DOHH2 (cell line): ENCODE measurements around the gene CRAT.

Experiments
- H3F3A ChIP-seq: fragments of 200-600 bp; sonication (generic), shearing (Covaris generic); 2 replicates; pipeline ENCODE4 v1.6.0; 2016; ENCODE audit warnings: antibody characterized with exemption, mild to moderate bottlenecking; ENCODE audit not compliant: control insufficient read depth, insufficient read depth
- H3K27ac ChIP-seq: fragments of 200-600 bp; sonication (generic); 2 replicates; pipeline ENCODE4 v1.5.1; 2014; ENCODE audit warnings: low read depth, mild to moderate bottlenecking, low read length, moderate library complexity
- H3K27me3 ChIP-seq: fragments of 200-600 bp; sonication (generic); 2 replicates; pipeline ENCODE4 v1.6.1; 2014; ENCODE audit warnings: mild to moderate bottlenecking, low read length, mixed read lengths; ENCODE audit not compliant: control insufficient read depth
- H3K36me3 ChIP-seq: fragments of 200-600 bp; sonication (generic); 2 replicates; pipeline ENCODE4 v1.6.1; 2014; ENCODE audit warnings: mild to moderate bottlenecking, low read length, moderate library complexity, mixed read lengths; ENCODE audit not compliant: control insufficient read depth
- H3K4me1 ChIP-seq: fragments of 200-600 bp; sonication (generic); 2 replicates; pipeline ENCODE4 v1.6.1; 2014; ENCODE audit warnings: mild to moderate bottlenecking, low read length, mixed read lengths; ENCODE audit not compliant: control insufficient read depth
- H3K4me2 ChIP-seq: fragments of 200-600 bp; sonication (generic); 2 replicates; pipeline ENCODE4 v1.6.0; 2014; ENCODE audit warnings: mild to moderate bottlenecking, low read length, moderate library complexity
- H3K4me3 ChIP-seq: fragments of 200-600 bp; sonication (generic); 2 replicates; pipeline ENCODE4 v1.5.1; 2014; ENCODE audit warnings: mild to moderate bottlenecking, low read length, mixed read lengths
- H3K79me2 ChIP-seq: fragments of 200-600 bp; sonication (generic); 2 replicates; pipeline ENCODE4 v1.6.1; 2014; ENCODE audit warnings: mild to moderate bottlenecking, low read length, mixed read lengths; ENCODE audit not compliant: control insufficient read depth
- H3K9me2 ChIP-seq: fragments of 200-600 bp; sonication (generic); replicated peaks from 2 replicates; pipeline ENCODE4 v1.6.1; 2014; ENCODE audit warnings: mild to moderate bottlenecking, low read length, mixed read lengths; ENCODE audit not compliant: control insufficient read depth
- H3K9me3 ChIP-seq: fragments of 200-600 bp; sonication (generic); 2 replicates; pipeline ENCODE4 v1.6.1; 2014; ENCODE audit warnings: antibody characterized with exemption, low read length, mixed read lengths; ENCODE audit not compliant: control insufficient read depth, insufficient read depth
- H4K20me1 ChIP-seq: fragments of 200-600 bp; sonication (generic); 2 replicates; pipeline ENCODE4 v1.6.0; 2014; ENCODE audit warnings: low read depth, mild to moderate bottlenecking, antibody characterized with exemption, low read length, moderate library complexity; ENCODE audit not compliant: control insufficient read depth, insufficient read depth
- EZH2phosphoT487 ChIP-seq: fragments of 200-600 bp; sonication (generic); IDR thresholded peaks from 2 replicates; pipeline ENCODE4 v1.6.1; 2017; ENCODE audit warnings: borderline replicate concordance, mild to moderate bottlenecking, antibody characterized with exemption, low read length, moderate library complexity, mixed read lengths
- TF ChIP-seq, protein P1 (sequence below): fragments of 200-600 bp; sonication (generic); IDR thresholded peaks from one replicate; pipeline ENCODE4 v1.5.1; 2014; ENCODE audit warnings: antibody characterized with exemption, mild to moderate bottlenecking, low read depth, low read length; ENCODE audit not compliant: poor library complexity, severe bottlenecking

CRAT gene

DNA sequence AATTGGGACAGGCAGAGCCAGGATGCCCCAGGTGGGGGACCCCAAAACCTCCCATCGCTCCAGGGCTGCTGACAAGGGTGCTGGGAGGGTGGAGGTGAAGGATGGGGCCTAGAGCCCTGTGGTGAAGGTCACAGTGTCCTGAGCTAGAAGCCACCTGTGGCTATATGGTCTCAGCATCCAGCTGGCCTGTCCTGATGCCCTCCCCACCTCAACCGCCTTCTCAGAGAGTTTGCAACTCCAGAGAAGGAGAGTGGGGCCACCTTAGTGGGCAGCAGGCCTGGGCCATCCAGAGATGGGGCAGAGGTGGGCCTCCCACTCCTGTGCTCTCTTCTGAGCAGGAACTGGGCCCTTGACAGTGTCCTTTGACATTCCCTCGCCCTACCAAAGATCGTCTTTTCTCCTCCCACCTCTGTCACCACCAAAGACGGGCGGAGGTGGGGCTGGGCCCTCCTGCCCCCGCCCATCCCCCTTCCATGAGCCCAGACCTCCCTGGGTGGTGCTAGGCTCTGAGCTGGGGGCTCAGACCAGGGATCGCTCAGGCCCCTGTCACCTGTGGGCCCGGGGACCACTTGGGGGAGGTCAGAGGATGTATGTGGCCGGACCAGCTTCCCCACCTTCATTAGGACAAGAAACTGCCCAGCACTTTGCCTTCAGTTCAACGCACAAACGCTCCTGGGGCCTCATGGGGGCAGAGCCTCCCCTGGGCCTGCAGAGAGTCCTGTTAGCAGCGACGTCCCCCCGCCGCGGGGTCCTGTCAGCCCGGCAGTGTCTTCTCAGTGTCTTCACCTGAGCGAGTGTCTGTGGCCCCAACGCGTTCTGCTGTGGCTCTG, 39.7 kb downstream of the CRAT start:
- TF ChIP-seq, protein P1, sequence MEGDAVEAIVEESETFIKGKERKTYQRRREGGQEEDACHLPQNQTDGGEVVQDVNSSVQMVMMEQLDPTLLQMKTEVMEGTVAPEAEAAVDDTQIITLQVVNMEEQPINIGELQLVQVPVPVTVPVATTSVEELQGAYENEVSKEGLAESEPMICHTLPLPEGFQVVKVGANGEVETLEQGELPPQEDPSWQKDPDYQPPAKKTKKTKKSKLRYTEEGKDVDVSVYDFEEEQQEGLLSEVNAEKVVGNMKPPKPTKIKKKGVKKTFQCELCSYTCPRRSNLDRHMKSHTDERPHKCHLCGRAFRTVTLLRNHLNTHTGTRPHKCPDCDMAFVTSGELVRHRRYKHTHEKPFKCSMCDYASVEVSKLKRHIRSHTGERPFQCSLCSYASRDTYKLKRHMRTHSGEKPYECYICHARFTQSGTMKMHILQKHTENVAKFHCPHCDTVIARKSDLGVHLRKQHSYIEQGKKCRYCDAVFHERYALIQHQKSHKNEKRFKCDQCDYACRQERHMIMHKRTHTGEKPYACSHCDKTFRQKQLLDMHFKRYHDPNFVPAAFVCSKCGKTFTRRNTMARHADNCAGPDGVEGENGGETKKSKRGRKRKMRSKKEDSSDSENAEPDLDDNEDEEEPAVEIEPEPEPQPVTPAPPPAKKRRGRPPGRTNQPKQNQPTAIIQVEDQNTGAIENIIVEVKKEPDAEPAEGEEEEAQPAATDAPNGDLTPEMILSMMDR = no peak
- H3K9me3 ChIP-seq = no peaks in the 10 kb centered on the region
- 0 out of 2 replicates have a peak, but pooled peaks cover 3% of the 10 kb centered on the region for H3F3A ChIP-seq
- no peaks in the 10 kb centered on the region for H3K9me2 ChIP-seq
- H3K4me3 ChIP-seq = no peak overlapping the region
- no peaks in the 10 kb centered on the region for H4K20me1 ChIP-seq
- H3K4me1 ChIP-seq = no peaks in the 10 kb centered on the region; the same call in 1 of the 2 replicates
- no peaks in the 10 kb centered on the region for H3K27me3 ChIP-seq
- no peaks in the 10 kb centered on the region for H3K79me2 ChIP-seq
- no peak overlapping the region for H3K27ac ChIP-seq
- peaks cover 5% of the 10 kb centered on the region; the same call in 1 of the 2 replicates for H3K36me3 ChIP-seq
- H3K4me2 ChIP-seq = no peak overlapping the region

DNA sequence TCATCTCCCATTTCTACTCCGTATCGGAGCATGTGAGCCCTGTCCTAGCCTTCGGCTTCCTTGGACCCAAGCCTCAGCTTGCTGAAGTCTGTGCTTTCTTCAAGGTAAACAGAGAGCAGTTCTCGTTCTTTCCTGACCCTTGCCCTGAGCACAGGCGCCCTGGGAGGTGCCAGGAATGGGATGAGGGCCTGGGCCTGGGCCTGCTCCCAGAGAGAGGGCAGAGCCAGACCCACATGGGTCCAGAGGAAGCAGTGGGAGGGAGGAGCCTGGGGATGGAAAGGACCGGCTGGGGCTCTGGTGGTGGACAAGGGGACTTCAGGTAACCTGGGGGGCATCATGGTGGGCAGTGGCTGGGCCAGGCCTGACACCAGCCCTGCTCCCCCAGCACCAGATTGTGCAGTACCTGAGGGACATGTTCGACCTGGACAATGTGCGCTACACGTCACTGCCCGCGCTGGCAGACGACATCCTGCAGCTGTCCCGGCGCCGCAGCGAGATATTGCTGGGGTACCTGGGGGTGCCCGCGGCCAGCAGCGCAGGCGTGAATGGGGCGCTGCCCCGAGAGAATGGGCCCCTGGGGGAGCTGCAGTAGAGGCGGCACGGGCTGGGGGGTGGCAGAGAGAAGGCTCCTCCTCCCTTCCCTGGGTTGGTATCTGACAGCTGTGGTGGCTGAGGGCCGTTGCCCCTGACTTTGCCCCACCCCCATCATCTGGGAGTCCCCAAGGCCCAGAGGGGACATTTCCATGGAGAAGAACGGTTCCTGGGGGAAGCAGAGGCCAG, 40.5 kb downstream of the CRAT start:
- H3K4me3 ChIP-seq = no peak overlapping the region
- H3K36me3 ChIP-seq = peaks cover 8% of the 10 kb centered on the region; the same call in 1 of the 2 replicates

DNA sequence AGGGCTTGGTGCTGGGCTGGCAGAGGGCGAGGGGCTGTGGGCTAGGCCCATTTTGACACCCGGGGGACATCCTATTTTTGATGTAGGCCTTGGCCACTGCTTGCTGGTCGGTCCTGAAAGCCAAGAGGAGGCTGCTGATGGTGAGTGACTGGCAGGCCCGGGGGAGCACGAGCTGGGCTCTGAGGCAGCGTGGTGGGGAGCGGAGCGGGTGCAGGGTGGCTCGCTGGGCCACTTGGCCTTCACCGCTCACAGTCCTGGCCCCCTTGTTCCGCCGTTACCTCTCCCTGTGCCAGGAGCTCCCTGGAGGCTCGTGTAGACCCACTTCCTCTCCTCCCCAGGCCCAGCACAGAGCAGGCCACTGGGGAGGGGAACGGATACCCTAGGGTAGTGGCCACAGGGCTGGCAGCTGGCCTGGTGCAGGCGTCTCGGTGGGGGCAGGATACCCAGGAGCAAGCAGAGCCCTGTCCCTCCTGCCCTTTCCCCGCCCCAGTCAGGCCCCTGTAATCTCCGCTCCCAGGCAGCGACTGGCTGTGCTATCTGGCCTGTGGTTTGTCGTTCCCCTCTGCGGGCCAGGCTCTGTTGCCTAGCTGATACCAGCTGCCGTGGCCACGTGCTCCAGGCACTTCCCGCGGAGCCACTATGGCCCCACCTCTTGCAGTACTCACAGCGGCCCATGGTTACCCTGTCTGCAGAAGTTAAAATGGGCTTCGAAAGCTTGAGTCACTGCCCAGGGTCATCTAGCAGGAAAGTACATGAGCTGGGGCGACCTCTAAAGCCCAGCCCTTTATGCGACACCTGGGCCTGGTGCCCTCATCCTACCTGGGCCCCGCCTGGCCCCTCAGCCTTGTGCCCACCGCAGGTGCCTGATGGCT, 41.4 kb downstream of the CRAT start:
- TF ChIP-seq, protein P1 = no peak
- no peak for TF ChIP-seq EZH2phosphoT487
- H3K27ac ChIP-seq = no peak overlapping the region
- no peak overlapping the region for H3K4me2 ChIP-seq
- no peak overlapping the region for H3K4me3 ChIP-seq
- H3K27me3 ChIP-seq = no peaks in the 10 kb centered on the region
- no peaks in the 10 kb centered on the region for H3K79me2 ChIP-seq
- no peaks in the 10 kb centered on the region; the same call in 1 of the 2 replicates for H3K4me1 ChIP-seq
- peaks cover 8% of the 10 kb centered on the region; the same call in 1 of the 2 replicates for H3K36me3 ChIP-seq
- no peaks in the 10 kb centered on the region for H4K20me1 ChIP-seq
- 0 out of 2 replicates have a peak, but pooled peaks cover 3% of the 10 kb centered on the region for H3F3A ChIP-seq
- H3K9me2 ChIP-seq = no peaks in the 10 kb centered on the region
- H3K9me3 ChIP-seq = no peaks in the 10 kb centered on the region

More for the DNA sequence above, 40.5 kb downstream of the CRAT start:
- Histone ChIP-seq H3K27ac (no peak overlapping the region), H3K27me3 (no peaks in the 10 kb centered on the region), H4K20me1 (no peaks in the 10 kb centered on the region), H3K79me2 (no peaks in the 10 kb centered on the region), H3K4me2 (no peak overlapping the region), H3F3A (0 out of 2 replicates have a peak, but pooled peaks cover 3% of the 10 kb centered on the region), H3K4me1 (no peaks in the 10 kb centered on the region; the same call in 1 of the 2 replicates), H3K9me2 (no peaks in the 10 kb centered on the region), H3K9me3 (no peaks in the 10 kb centered on the region)
- TF ChIP-seq, protein P1 = no peak
- no peak for TF ChIP-seq EZH2phosphoT487
